ENCODE results near the gene ADAMTS16. TPM values are rescaled to one million over a fixed set of nuclear protein-coding genes. Genes with fewer than 3 reads are reported as not detected.

The ADAMTS16 gene
- total and polyA plus RNA-seq, 9 of the 15 experiments (the other 6 are each of a cell fraction or from before 2014, with no cell fraction given): not detected

- FAIRE-seq (no peak), ATAC-seq (no peak), DNase-seq (ENCODE audit: extremely low read depth in 1 of 4, low spot score in 3 of 4) (no peak)
- no TSS peak for BruUV-seq (replicated peaks)
- intact Hi-C loops (cut with micrococcal nuclease) (no loop called here), in situ Hi-C loops (cut with MboI) (no loop called here)
- 0% methylated on average over 11 of the region's 11 CpGs for WGBS (ENCODE audit: insufficient coverage, low coverage, missing lambda C conversion rate)
- H3K4me2 ChIP-seq (ENCODE audit: insufficient read depth, low read length): no peak overlapping the region
- TF ChIP-seq RAD21 (CRISPR knock-in tag; conservative IDR thresholded peaks at IDR 0.05 in 1 of 2, IDR thresholded peaks at IDR 0.05 in 1 of 2) (no peak), ZC3H11A (IDR thresholded peaks at IDR 0.05; ENCODE audit: low read depth, low read length) (no peak), DIDO1 (tag; IDR thresholded peaks at IDR 0.05; ENCODE audit: low read depth) (no peak), EGR1 (conservative IDR thresholded peaks at IDR 0.05) (no peak), NBN (IDR thresholded peaks at IDR 0.05; ENCODE audit: low read depth) (no peak), SMAD3 (CRISPR knock-in tag; conservative IDR thresholded peaks at IDR 0.05) (no peak), JUND (IDR thresholded peaks at IDR 0.05; ENCODE audit: borderline replicate concordance, low read depth, low read length) (no peak), JUND (tag; IDR thresholded peaks at IDR 0.05; ENCODE audit: borderline replicate concordance, low read depth, low read length) (no peak)
- TF ChIP-seq, protein P1, sequence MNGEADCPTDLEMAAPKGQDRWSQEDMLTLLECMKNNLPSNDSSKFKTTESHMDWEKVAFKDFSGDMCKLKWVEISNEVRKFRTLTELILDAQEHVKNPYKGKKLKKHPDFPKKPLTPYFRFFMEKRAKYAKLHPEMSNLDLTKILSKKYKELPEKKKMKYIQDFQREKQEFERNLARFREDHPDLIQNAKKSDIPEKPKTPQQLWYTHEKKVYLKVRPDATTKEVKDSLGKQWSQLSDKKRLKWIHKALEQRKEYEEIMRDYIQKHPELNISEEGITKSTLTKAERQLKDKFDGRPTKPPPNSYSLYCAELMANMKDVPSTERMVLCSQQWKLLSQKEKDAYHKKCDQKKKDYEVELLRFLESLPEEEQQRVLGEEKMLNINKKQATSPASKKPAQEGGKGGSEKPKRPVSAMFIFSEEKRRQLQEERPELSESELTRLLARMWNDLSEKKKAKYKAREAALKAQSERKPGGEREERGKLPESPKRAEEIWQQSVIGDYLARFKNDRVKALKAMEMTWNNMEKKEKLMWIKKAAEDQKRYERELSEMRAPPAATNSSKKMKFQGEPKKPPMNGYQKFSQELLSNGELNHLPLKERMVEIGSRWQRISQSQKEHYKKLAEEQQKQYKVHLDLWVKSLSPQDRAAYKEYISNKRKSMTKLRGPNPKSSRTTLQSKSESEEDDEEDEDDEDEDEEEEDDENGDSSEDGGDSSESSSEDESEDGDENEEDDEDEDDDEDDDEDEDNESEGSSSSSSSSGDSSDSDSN (IDR thresholded peaks at IDR 0.05; ENCODE audit: borderline replicate concordance in 1 of 2, low read depth in 2 of 2, low read length in 2 of 2): no peak
- H2AFZ ChIP-seq (ENCODE audit: low read depth, low read length): no peak overlapping the region
- H3K9me1 ChIP-seq (ENCODE audit: control insufficient read depth, insufficient read depth, low read length): no peaks in the 10 kb centered on the region
- no peaks in the 10 kb centered on the region for H3K36me3 ChIP-seq (ENCODE audit: control insufficient read depth, insufficient read depth, low read length)
- H3K9ac ChIP-seq (ENCODE audit: insufficient read depth in 1 of 2, low read depth in 2 of 2, low read length in 2 of 2): no peak overlapping the region
- CTCF ChIA-PET (ENCODE audit: low intra/inter-chr PET ratio): no interaction called here
- H3K27ac ChIP-seq (ENCODE audit: extremely low read depth, low read depth, low read length): no peak overlapping the region
- no peaks in the 10 kb centered on the region for H3K79me2 ChIP-seq (ENCODE audit: control insufficient read depth, insufficient read depth, low read length)
- peaks cover 5 to 31% of the 10 kb centered on the region in 2 experiments; a peak in 3 of 5 replicates for H3K27me3 ChIP-seq (ENCODE audit: control insufficient read depth in 2 of 2, insufficient read depth in 2 of 2, low read length in 2 of 2)
- H3K4me1 ChIP-seq (replicated peaks in 1 of 2; ENCODE audit: control insufficient read depth in 2 of 2, insufficient read depth in 2 of 2, low read length in 2 of 2): no peaks in the 10 kb centered on the region
- POLR2A ChIA-PET: no interaction called here
- no peaks in the 10 kb centered on the region for H4K20me1 ChIP-seq (replicated peaks; ENCODE audit: control insufficient read depth, insufficient read depth, low read length)
- H3K4me3 ChIP-seq: no peak overlapping the region
- H3K9me3 ChIP-seq (replicated peaks; ENCODE audit: control insufficient read depth, insufficient read depth, low read depth, low read length): no peaks in the 10 kb centered on the region
Observed at GRCh38 chr5:5242056-5242455, 101.9 kb downstream of the ADAMTS16 start.
